HG03139 (cell line): ENCODE measurements around the gene DHRS4.
"Not testable (repeated sequence)": the region's sequence is repeated elsewhere in the genome, so short reads cannot be mapped to it uniquely, and the experiment has no call there.

Experiments used
- ATAC-seq: cut with Tn5 transposase; IDR thresholded peaks from one replicate; pipeline ENCODE4 v1.9.1; 2021; ENCODE audit not compliant: unreplicated experiment

The DHRS4 gene

GRCh38 chr14:23939607-23940326 is 13.8 kb upstream of the DHRS4 start:
- ATAC-seq = no peak

- ATAC-seq = no peak
Measured at GRCh38 chr14:23941230-23941629, 12.3 kb upstream of the DHRS4 start.

DNA sequence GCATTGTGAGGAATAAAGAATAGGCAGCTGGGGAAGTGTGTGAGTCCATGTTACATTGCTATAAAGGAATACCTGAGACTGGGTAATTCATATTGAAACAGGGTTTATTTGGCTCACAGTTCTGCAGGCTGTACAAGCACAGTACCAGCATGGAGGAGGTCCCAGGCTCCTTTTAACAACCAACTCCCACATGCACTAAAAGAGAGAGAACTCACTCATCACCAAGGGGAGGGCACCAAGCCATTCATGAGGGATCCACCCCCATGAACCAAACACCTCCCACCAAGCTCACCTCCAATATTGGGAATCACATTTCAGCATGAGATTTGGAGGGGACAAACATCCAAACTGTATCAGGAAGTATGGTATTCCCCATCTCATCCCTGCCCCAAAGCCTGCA is 11.9 kb upstream of the DHRS4 start:
- no peak for ATAC-seq

DNA sequence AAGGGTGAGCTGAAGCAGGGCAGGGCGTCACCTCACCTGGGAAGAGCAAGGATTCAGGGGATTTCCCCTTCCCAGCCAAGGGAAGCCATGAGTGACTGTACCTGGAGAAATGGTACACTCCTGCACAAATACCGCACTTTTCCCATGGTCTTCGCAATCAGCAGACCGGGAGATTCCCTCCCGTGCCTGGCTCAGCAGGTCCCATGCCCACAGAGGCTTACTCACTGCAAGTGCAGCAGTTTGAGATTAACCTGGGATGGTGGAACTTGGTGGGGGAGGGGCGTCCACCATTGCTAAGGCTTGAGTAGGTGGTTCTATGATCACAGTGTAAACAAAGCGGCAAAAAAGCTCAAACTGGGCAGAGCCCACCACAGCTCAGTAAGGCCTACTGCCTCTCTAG is 11.0 kb upstream of the DHRS4 start:
- ATAC-seq = no peak

DNA sequence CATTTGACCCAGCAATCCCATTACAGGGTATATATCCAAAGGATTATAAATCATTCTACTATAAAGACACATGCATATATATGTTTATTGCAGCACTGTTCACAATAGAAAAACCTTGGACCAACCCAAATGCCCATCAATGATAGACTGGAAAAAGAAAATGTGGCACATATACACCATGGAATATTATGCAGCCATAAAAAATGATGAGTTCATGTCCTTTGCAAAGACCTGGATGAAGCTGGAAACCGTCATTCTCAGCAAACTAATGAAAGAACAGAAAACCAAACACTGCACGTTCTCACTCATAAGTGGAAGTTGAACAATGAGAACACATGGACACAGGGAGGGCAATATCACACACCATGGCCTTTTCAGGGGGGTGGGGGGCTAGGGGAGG is 4.5 kb upstream of the DHRS4 start:
- not testable (repeated sequence) for ATAC-seq

- no peak for ATAC-seq
Measured at GRCh38 chr14:23950411-23951135, 3.0 kb upstream of the DHRS4 start.

DNA sequence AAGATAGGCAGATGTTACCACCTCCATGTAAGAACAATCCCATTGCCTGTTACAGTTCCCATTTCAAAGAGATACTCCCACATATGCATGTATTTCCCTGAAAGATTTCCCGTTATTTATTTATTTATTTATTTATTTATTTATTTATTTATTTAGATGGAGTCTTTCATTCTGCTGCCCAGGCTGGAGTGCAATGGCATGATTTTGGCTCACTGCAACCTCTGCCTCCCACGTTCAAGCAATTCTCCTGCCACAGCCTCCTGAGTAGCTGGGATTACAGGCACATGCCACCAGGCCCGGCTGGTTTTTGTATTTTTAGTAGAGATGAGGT is 2.5 kb upstream of the DHRS4 start:
- ATAC-seq = not testable (repeated sequence)

- ATAC-seq = no peak
Measured at GRCh38 chr14:23951590-23952201, 1.9 kb upstream of the DHRS4 start.

- not testable (repeated sequence) for ATAC-seq
Measured at GRCh38 chr14:23953116-23953463, 480 bp upstream of the DHRS4 start.

DNA sequence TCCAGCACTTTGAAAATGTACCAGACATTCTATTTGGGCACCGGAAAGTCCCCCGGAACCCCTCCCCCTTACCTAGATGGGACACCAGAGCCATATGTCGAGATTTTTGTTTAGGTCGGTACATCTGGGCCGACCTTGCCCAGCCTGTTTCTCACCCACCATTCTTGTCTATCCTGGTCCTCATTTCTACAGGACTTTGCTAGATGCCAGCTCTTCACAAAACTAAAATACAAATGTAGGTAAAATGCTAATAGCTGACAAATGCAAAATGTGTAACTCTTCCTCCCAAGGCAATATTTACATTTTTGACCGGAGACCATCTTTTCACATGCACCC is 677 bp downstream of the DHRS4 start:
- ATAC-seq = not testable (repeated sequence)

DNA sequence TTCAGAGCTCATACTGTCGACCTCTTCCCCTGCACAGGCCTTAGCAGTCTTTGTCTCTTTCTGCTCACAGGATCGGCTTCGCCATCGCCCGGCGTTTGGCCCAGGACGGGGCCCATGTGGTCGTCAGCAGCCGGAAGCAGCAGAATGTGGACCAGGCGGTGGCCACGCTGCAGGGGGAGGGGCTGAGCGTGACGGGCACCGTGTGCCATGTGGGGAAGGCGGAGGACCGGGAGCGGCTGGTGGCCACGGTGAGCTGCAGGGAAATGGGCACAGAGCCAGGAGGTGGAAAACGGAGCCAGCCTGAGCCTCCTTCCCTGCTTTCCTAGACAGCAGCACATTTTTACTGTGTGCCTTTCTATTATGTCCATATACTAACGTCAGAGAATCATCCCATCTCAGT is 1.4 kb downstream of the DHRS4 start:
- ATAC-seq = not testable (repeated sequence)

DNA sequence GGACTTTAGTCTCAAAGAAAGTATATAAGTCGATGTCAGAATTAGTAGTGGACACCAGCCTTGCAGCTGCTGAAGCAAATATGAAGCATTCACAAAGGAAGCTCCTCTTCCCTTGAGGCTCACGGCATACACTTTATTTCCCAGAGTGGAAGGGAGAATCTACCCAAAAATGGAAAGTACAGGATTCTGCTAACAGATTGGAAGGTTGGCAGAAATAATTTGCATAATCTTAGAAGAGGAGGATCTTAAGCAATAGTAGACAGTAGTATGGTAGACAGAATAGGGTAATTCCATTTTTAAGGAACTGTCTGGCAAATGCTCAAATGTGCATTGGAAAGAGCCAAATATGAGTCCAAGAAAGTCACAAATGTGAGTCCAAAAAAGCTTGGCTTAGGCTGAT is 2.2 kb downstream of the DHRS4 start:
- not testable (repeated sequence) for ATAC-seq

- not testable (repeated sequence) for ATAC-seq
Measured at GRCh38 chr14:23957913-23958569, 4.5 kb downstream of the DHRS4 start.

DNA sequence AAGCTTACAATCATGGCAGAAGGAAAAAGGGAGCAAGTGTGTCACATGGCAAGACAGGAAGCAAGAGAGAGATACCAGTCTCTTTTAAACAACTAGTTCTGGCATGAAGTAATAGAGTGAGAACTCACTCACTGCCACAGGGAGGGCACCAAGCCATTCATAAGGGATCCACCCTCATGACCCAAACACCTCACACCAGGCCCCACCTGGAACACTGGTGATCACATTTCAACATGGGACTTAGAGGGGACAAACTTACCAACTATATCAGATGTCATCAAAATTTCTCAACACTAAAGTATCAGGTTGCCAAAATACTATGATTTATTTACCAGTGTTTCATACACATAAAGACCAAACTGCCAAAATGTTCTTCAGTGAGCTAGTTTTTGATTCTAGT is 7.3 kb downstream of the DHRS4 start:
- not testable (repeated sequence) for ATAC-seq

- ATAC-seq = not testable (repeated sequence)
Measured at GRCh38 chr14:23961704-23962103, 8.1 kb downstream of the DHRS4 start.

GRCh38 chr14:23969130-23969480 is 15.5 kb downstream of the DHRS4 start:
- ATAC-seq = not testable (repeated sequence)

- peak; percentile 84 for ATAC-seq
Measured at GRCh38 chr14:23969481-23970282, 16.1 kb downstream of the DHRS4 start.

- not testable (repeated sequence) for ATAC-seq
Measured at GRCh38 chr14:23970283-23970659, 16.7 kb downstream of the DHRS4 start.

GRCh38 chr14:23973178-23973577 is 19.6 kb downstream of the DHRS4 start:
- ATAC-seq = not testable (repeated sequence)

DNA sequence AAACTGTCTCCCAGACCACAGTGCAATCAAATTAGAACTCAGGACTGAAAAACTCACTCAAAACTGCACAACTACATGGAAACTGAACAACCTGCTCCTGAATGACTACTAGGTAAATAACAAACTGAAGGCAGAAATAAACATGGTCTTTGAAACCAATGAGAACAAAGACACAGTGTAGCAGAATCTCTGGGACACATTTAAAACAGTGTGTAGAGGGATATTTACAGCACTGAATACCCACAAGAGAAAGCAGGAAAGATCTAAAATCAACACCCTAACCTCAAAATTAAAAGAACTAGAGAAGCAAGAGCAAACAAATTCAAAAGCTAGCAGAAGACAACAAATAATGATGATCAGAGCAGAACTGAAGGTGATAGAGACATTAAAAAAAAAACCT is 20.5 kb downstream of the DHRS4 start:
- not testable (repeated sequence) for ATAC-seq

- not testable (repeated sequence) for ATAC-seq
Measured at GRCh38 chr14:23977208-23977607, 23.6 kb downstream of the DHRS4 start.
